Karpas-422 (cell line): ENCODE measurements around the gene ATG12. TPM values are rescaled to one million over a fixed set of nuclear protein-coding genes. Genes with fewer than 3 reads are reported as not detected.
"Not testable (repeated sequence)": the region's sequence is repeated elsewhere in the genome, so short reads cannot be mapped to it uniquely, and the experiment has no call there.

Experiments
- DNase-seq: peaks from one replicate; pipeline ENCODE4 v3.0.0-alpha.2; 2015
- H2AFZ ChIP-seq: fragments of 200-600 bp; sonication (generic); 2 replicates; pipeline ENCODE4 v1.6.1; 2014; ENCODE audit warnings: antibody characterized with exemption, low read length, mixed read lengths
- H3K27ac ChIP-seq: fragments of 200-600 bp; sonication (generic); 2 replicates; pipeline ENCODE4 v1.5.1; 2014; ENCODE audit warnings: mild to moderate bottlenecking, low read length, moderate library complexity
- H3K27me3 ChIP-seq: fragments of 200-600 bp; sonication (generic); 2 replicates; pipeline ENCODE4 v1.6.1; 2014; ENCODE audit warnings: low read length, mixed read lengths
- H3K36me3 ChIP-seq: fragments of 200-600 bp; sonication (generic); 2 replicates; pipeline ENCODE4 v1.6.1; 2014; ENCODE audit warnings: low read length, mixed read lengths; ENCODE audit not compliant: insufficient read depth
- H3K4me1 ChIP-seq: fragments of 200-600 bp; sonication (generic); 2 replicates; pipeline ENCODE4 v1.6.1; 2014; ENCODE audit warnings: mild to moderate bottlenecking, low read length, mixed read lengths
- H3K4me2 ChIP-seq: fragments of 200-600 bp; sonication (generic); 2 replicates; pipeline ENCODE4 v1.6.1; 2014; ENCODE audit warnings: low read length, low read depth, mild to moderate bottlenecking; ENCODE audit not compliant: poor library complexity, severe bottlenecking
- H3K4me3 ChIP-seq: fragments of 200-600 bp; sonication (generic); 2 replicates; pipeline ENCODE4 v1.5.1; 2014; ENCODE audit warnings: mild to moderate bottlenecking, antibody characterized with exemption, low read length, mixed read lengths
- H3K79me2 ChIP-seq: fragments of 200-600 bp; sonication (generic); 2 replicates; pipeline ENCODE4 v1.6.1; 2014; ENCODE audit warnings: mild to moderate bottlenecking, low read length, mixed read lengths
- H3K9ac ChIP-seq: fragments of 200-600 bp; sonication (generic); 2 replicates; pipeline ENCODE4 v1.6.0; 2014; ENCODE audit warnings: low read length
- H3K9me2 ChIP-seq: fragments of 200-600 bp; sonication (generic), shearing (Covaris generic); replicated peaks from 2 replicates; pipeline ENCODE4 v1.6.0; 2014; ENCODE audit warnings: mild to moderate bottlenecking, low read length, moderate library complexity; ENCODE audit not compliant: insufficient read depth
- H3K9me3 ChIP-seq: fragments of 300-700, 200-600 bp; sonication (generic); 2 replicates; pipeline ENCODE4 v1.6.1; 2014; ENCODE audit warnings: low read length, mixed read lengths
- H4K20me1 ChIP-seq: fragments of 200-600 bp; sonication (generic); 2 replicates; pipeline ENCODE4 v1.6.1; 2014; ENCODE audit warnings: mild to moderate bottlenecking, antibody characterized with exemption, low read length, low read depth; ENCODE audit not compliant: insufficient read depth
- total RNA-seq: library from RNA; depleted of rRNA; stranded (reverse); fragments of >200 nt; shearing (Covaris generic); gene quantifications from 2 replicates; pipeline ENCODE4 v1.2.3, GENCODE V29; 2014; ENCODE audit warnings: low replicate concordance

ATG12 gene
- total RNA-seq, 1 experiment from 2014 or later, result 59.3 TPM

GRCh38 chr5:115840873-115841272 is 492 bp downstream of the ATG12 start:
- H3K9me2 ChIP-seq, result no peaks in the 10 kb centered on the region
- H3K27me3 ChIP-seq, result no peaks in the 10 kb centered on the region
- no peak for DNase-seq
- peak overlapping the region; percentile 83 for H3K27ac ChIP-seq
- H3K4me3 ChIP-seq, result peak overlapping the region; percentile 72
- peaks cover 86% of the 10 kb centered on the region for H3K79me2 ChIP-seq
- peaks cover 52% of the 10 kb centered on the region for H3K4me1 ChIP-seq
- peaks cover 12% of the 10 kb centered on the region; the same call in 1 of the 2 replicates for H4K20me1 ChIP-seq
- peak overlapping the region; percentile 74 for H3K9ac ChIP-seq
- H3K4me2 ChIP-seq, result peak overlapping the region; percentile 83
- H2AFZ ChIP-seq, result no peak overlapping the region
- H3K9me3 ChIP-seq, result no peaks in the 10 kb centered on the region
- H3K36me3 ChIP-seq, result peaks cover 32% of the 10 kb centered on the region

DNA sequence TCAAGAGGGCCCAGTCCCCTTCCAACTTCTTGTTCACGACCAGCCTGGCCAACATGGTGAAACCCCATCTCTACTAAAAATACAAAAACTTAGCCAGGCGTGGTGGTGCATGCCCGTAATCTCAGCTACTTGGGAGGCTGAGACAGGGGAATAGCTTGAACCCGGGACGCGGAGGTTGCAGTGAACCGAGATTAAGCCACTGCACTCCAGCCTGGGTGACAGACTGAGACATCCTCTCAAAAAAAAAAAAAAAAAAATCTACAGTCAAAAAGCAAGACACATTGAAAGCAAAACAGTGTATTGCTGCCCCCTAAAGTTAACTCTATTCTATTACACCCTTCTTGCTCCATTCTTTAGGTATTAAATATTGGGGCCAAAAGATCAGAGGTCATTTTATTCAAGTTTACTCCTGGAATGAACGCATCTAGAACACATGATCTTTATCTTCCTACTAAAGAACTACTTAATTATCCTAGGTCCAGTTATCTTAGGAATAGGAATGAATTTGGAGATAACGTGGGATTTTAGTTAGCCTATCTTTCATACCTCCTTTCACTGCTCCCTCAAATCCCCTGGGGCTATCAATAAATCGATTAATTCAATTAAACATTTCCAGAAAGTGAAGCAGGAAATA is 2.4 kb downstream of the ATG12 start:
- Histone ChIP-seq H3K27me3 (no peaks in the 10 kb centered on the region), H3K79me2 (peaks cover 68% of the 10 kb centered on the region), H3K9me3 (no peaks in the 10 kb centered on the region), H3K4me3 (peak overlapping the region; percentile 72), H3K27ac (peak overlapping the region; percentile 65; the same call in 1 of the 2 replicates), H4K20me1 (peaks cover 12% of the 10 kb centered on the region; the same call in 1 of the 2 replicates), H3K9me2 (no peaks in the 10 kb centered on the region), H3K36me3 (peaks cover 49% of the 10 kb centered on the region), H3K9ac (peak overlapping the region; percentile 74), H2AFZ (no peak overlapping the region), H3K4me1 (peaks cover 34% of the 10 kb centered on the region), H3K4me2 (peak overlapping the region; percentile 83)
- peak; percentile 91 for DNase-seq

- no peak for DNase-seq
- H3K9me2 ChIP-seq, result no peaks in the 10 kb centered on the region
- H3K79me2 ChIP-seq, result peaks cover 38% of the 10 kb centered on the region
- no peaks in the 10 kb centered on the region for H3K27me3 ChIP-seq
- no peak overlapping the region for H3K9ac ChIP-seq
- no peak overlapping the region for H3K27ac ChIP-seq
- no peak overlapping the region for H2AFZ ChIP-seq
- peaks cover 22% of the 10 kb centered on the region for H3K4me1 ChIP-seq
- peaks cover 12% of the 10 kb centered on the region; the same call in 1 of the 2 replicates for H4K20me1 ChIP-seq
- no peak overlapping the region for H3K4me3 ChIP-seq
- no peak overlapping the region for H3K4me2 ChIP-seq
- peaks cover 76% of the 10 kb centered on the region for H3K36me3 ChIP-seq
- H3K9me3 ChIP-seq, result no peaks in the 10 kb centered on the region
These were observed 5.9 kb downstream of the ATG12 start for GRCh38 chr5:115835481-115835880.

DNA sequence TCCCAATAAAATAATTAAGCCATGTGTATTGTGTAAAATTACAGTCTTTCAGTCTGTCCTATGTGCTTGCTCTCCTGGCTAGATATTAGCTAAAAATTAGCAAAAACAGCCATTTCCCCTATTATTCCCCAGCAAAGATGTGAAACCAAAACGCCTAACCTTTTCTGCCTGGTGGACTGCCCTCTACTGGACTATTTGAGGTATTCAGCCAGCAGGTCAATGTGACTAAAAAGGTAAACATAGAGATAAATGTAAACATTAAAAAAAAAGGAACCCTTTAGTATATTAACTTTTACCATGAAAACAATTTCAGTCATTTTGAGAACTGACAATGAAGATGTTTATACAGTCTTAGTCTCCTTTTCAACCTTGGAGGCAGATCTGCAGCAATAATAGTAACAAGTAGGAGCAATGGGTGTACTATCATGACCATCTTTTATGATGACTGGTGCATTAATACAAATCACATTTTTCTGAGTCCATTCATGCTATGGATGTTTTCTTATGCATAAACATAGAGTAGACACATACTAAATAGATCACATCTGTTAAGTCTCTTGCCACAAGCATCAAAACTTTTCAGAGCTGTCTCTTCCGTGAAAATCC is 10.1 kb downstream of the ATG12 start:
- no peaks in the 10 kb centered on the region for H3K9me3 ChIP-seq
- H3K9me2 ChIP-seq, result no peaks in the 10 kb centered on the region
- no peak overlapping the region for H3K27ac ChIP-seq
- H4K20me1 ChIP-seq, result no peaks in the 10 kb centered on the region
- DNase-seq, result peak; percentile 81
- H3K36me3 ChIP-seq, result peaks cover 67% of the 10 kb centered on the region
- no peak overlapping the region for H3K9ac ChIP-seq
- no peak overlapping the region for H3K4me2 ChIP-seq
- H3K79me2 ChIP-seq, result no peaks in the 10 kb centered on the region
- H2AFZ ChIP-seq, result no peak overlapping the region
- H3K4me3 ChIP-seq, result no peak overlapping the region
- H3K27me3 ChIP-seq, result no peaks in the 10 kb centered on the region
- H3K4me1 ChIP-seq, result peaks cover 10% of the 10 kb centered on the region

- H3K4me1 ChIP-seq, result peaks cover 10% of the 10 kb centered on the region
- H3K27ac ChIP-seq, result no peak overlapping the region
- H3K79me2 ChIP-seq, result no peaks in the 10 kb centered on the region
- peaks cover 54% of the 10 kb centered on the region for H3K36me3 ChIP-seq
- no peak for DNase-seq
- no peaks in the 10 kb centered on the region for H4K20me1 ChIP-seq
- no peak overlapping the region for H3K4me2 ChIP-seq
- no peak overlapping the region for H3K4me3 ChIP-seq
- H3K9me2 ChIP-seq, result no peaks in the 10 kb centered on the region
- H3K9me3 ChIP-seq, result no peaks in the 10 kb centered on the region
- H2AFZ ChIP-seq, result no peak overlapping the region
- H3K27me3 ChIP-seq, result no peaks in the 10 kb centered on the region
- no peak overlapping the region for H3K9ac ChIP-seq
These were observed 11.5 kb downstream of the ATG12 start for GRCh38 chr5:115829913-115830312.

- H3K79me2 ChIP-seq, result no peaks in the 10 kb centered on the region
- H3K36me3 ChIP-seq, result peaks cover 23% of the 10 kb centered on the region
- no peak overlapping the region for H3K4me3 ChIP-seq
- H3K4me1 ChIP-seq, result peaks cover 10% of the 10 kb centered on the region
- no peak overlapping the region for H3K4me2 ChIP-seq
- no peak overlapping the region for H2AFZ ChIP-seq
- H3K27ac ChIP-seq, result no peak overlapping the region
- no peaks in the 10 kb centered on the region for H3K27me3 ChIP-seq
- H4K20me1 ChIP-seq, result no peaks in the 10 kb centered on the region
- DNase-seq, result no peak
- no peaks in the 10 kb centered on the region for H3K9me2 ChIP-seq
- no peak overlapping the region for H3K9ac ChIP-seq
- H3K9me3 ChIP-seq, result no peaks in the 10 kb centered on the region
These were observed 15.4 kb downstream of the ATG12 start for GRCh38 chr5:115825948-115826347.

DNA sequence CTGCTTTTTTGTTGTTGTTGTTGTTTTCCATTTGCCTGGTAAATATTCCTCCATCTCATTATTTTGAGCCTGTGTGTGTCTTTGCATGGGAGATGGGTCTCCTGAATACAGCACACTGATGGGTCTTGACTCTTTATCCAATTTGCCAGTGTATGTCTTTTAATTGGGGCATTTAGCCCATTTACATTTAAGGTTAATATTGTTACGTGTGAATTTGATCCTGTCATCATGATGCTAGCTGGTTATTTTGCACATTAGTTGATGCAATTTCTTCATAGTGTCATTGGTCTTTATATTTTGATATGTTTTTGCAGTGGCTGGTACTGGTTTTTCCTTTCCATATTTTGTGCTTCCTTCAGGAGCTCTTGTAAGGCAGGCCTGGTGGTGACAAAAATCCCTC is 16.4 kb downstream of the ATG12 start:
- not testable (repeated sequence) for H3K9me2 ChIP-seq, DNase-seq, H3K27me3 ChIP-seq, H3K9me3 ChIP-seq, H3K4me2 ChIP-seq, H3K4me1 ChIP-seq, H2AFZ ChIP-seq, H3K9ac ChIP-seq, H4K20me1 ChIP-seq, H3K4me3 ChIP-seq, H3K79me2 ChIP-seq, H3K27ac ChIP-seq
- H3K36me3 ChIP-seq, result peaks cover 19% of the 10 kb centered on the region

DNA sequence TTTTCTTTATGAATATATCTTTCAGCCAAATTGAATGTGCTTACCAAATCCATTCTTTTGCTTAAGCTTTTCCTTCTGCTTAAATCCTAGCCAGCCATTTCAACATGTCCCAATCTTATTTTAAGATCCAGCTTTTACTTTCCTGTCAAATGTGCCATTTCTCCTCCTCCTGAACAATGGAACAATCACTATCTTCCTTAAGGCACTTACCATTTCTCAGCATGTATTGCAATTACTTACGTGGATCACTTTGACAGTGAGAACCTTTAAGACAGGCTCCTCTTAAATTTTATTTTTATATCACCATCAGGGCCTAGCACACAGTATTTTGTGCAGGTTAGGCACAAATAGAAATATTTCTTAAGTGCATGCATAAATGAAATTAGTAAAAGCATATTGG is 20.5 kb downstream of the ATG12 start:
- H2AFZ ChIP-seq, result no peak overlapping the region
- H3K4me1 ChIP-seq, result peaks cover 5% of the 10 kb centered on the region
- no peaks in the 10 kb centered on the region for H3K36me3 ChIP-seq
- H3K9me2 ChIP-seq, result no peaks in the 10 kb centered on the region
- no peaks in the 10 kb centered on the region for H3K9me3 ChIP-seq
- no peak overlapping the region for H3K4me2 ChIP-seq
- H3K9ac ChIP-seq, result no peak overlapping the region
- H3K27ac ChIP-seq, result no peak overlapping the region
- H4K20me1 ChIP-seq, result no peaks in the 10 kb centered on the region
- H3K79me2 ChIP-seq, result no peaks in the 10 kb centered on the region
- no peak for DNase-seq
- H3K27me3 ChIP-seq, result no peaks in the 10 kb centered on the region
- H3K4me3 ChIP-seq, result no peak overlapping the region
